Epithelial cell of prostate (primary cell): Measurements from ENCODE around the gene ADCY1.

ENCODE experiments used
- DNase-seq: peaks from one replicate; pipeline ENCODE4 v3.0.0-alpha.2; 2011; ENCODE audit warnings: low read depth, low spot score
- H3K27ac ChIP-seq: fragments of 450-650 bp; 2 replicates; pipeline ENCODE4 v1.5.1; 2017; ENCODE audit warnings: mild to moderate bottlenecking

Gene ADCY1

GRCh38 chr7:45647967-45648670 lies 74.0 kb downstream of the ADCY1 start:
- no peak overlapping the region for H3K27ac ChIP-seq
- DNase-seq, result no peak

GRCh38 chr7:45648671-45648995 lies 74.5 kb downstream of the ADCY1 start:
- DNase-seq, result no peak
- H3K27ac ChIP-seq, result no peak overlapping the region

- DNase-seq, result no peak
- no peak overlapping the region for H3K27ac ChIP-seq
Measured at GRCh38 chr7:45649560-45650346, 75.6 kb downstream of the ADCY1 start.

GRCh38 chr7:45650404-45651394 lies 76.5 kb downstream of the ADCY1 start:
- no peak overlapping the region for H3K27ac ChIP-seq
- no peak for DNase-seq

- DNase-seq, result no peak
- H3K27ac ChIP-seq, result no peak overlapping the region
Measured at GRCh38 chr7:45651540-45651939, 77.4 kb downstream of the ADCY1 start.

- H3K27ac ChIP-seq, result no peak overlapping the region
Measured at GRCh38 chr7:45652630-45653029, 78.5 kb downstream of the ADCY1 start.

GRCh38 chr7:45653209-45653907 lies 79.2 kb downstream of the ADCY1 start:
- no peak overlapping the region for H3K27ac ChIP-seq
- no peak for DNase-seq

More at GRCh38 chr7:45652630-45653029, 78.5 kb downstream of the ADCY1 start:
- no peak for DNase-seq

GRCh38 chr7:45654341-45654740 lies 80.2 kb downstream of the ADCY1 start:
- DNase-seq, result no peak
- H3K27ac ChIP-seq, result no peak overlapping the region

GRCh38 chr7:45655539-45655938 lies 81.4 kb downstream of the ADCY1 start:
- no peak overlapping the region for H3K27ac ChIP-seq
- DNase-seq, result no peak

- DNase-seq, result no peak
- no peak overlapping the region for H3K27ac ChIP-seq
Measured at GRCh38 chr7:45656431-45656830, 82.3 kb downstream of the ADCY1 start.

- DNase-seq, result no peak
- no peak overlapping the region for H3K27ac ChIP-seq
Measured at GRCh38 chr7:45657136-45657889, 83.1 kb downstream of the ADCY1 start.

GRCh38 chr7:45657890-45658715 lies 83.9 kb downstream of the ADCY1 start:
- no peak for DNase-seq
- H3K27ac ChIP-seq, result no peak overlapping the region

- DNase-seq, result no peak
- no peak overlapping the region for H3K27ac ChIP-seq
Measured at GRCh38 chr7:45658716-45659495, 84.7 kb downstream of the ADCY1 start.

GRCh38 chr7:45659496-45660139 lies 85.5 kb downstream of the ADCY1 start:
- no peak overlapping the region for H3K27ac ChIP-seq
- no peak for DNase-seq

- no peak for DNase-seq
- H3K27ac ChIP-seq, result no peak overlapping the region
Measured at GRCh38 chr7:45660201-45660900, 86.2 kb downstream of the ADCY1 start.

GRCh38 chr7:45660901-45661211 lies 86.7 kb downstream of the ADCY1 start:
- DNase-seq, result no peak
- H3K27ac ChIP-seq, result no peak overlapping the region
